ENCODE data around the gene SOX5.

SOX5 gene

DNA sequence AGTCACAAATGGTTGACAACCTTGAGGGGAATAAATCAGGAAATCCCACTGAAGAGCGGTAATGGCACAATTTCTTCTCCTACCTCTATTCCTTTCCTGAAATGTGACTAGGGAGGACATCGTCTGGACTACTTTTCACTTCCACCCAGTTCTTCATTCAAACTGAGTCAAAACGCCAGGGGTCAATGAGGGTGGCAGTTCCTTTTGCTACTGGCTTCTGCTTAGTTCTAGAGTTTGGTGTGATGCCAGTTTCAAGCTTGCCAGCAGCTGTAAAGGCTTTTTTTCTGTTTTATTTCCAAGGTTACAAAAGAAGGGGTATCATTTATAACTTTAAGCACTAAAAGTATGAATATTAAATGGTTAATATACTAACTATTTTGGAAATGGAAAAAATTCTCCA, 286.5 kb downstream of the SOX5 start:
- no peak for DNase-seq (ENCODE audit: extremely low read depth, low read depth)
- TF ChIP-seq, protein P1, sequence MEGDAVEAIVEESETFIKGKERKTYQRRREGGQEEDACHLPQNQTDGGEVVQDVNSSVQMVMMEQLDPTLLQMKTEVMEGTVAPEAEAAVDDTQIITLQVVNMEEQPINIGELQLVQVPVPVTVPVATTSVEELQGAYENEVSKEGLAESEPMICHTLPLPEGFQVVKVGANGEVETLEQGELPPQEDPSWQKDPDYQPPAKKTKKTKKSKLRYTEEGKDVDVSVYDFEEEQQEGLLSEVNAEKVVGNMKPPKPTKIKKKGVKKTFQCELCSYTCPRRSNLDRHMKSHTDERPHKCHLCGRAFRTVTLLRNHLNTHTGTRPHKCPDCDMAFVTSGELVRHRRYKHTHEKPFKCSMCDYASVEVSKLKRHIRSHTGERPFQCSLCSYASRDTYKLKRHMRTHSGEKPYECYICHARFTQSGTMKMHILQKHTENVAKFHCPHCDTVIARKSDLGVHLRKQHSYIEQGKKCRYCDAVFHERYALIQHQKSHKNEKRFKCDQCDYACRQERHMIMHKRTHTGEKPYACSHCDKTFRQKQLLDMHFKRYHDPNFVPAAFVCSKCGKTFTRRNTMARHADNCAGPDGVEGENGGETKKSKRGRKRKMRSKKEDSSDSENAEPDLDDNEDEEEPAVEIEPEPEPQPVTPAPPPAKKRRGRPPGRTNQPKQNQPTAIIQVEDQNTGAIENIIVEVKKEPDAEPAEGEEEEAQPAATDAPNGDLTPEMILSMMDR (IDR thresholded peaks at IDR 0.05; ENCODE audit: low read depth, low read length) = no peak

DNA sequence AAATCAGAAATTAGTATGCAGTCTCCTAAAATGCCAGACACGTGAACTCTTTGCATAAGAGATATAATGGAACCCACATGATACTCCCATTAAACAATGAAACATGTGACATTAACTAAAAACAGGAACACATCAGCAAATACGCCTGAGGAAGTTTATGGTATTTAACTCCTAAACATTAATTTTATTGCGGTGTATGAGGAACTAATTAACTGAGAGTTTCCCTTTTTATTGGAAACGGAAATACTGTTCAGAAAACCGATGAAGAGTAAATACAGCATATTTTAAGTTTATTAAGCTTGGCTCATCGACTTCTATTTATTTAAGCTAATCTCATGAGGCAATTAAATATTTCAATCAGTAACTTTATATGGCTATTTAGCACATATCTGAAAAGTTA, 290.3 kb downstream of the SOX5 start:
- DNase-seq (ENCODE audit: extremely low read depth, low read depth) = no peak
- TF ChIP-seq, protein P1 (IDR thresholded peaks at IDR 0.05; ENCODE audit: low read depth, low read length) = no peak

DNA sequence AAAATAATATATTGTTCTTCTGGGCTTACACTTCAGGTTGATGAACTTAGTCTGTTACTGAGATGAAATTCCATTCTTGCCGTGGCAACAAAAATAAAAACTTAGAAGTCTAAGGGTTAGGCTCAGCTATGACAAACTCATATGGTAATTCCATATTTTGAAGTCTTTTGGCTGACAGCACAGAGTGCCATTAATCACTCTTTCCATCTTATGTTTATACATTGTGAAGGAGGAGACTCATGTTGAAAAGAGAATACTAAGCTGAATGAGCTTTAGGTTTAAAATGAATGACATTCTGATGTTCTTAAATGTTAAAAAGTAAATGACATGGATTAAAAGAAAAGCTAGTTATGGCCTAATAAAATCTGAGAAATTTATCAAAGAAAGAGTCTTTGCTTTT, 291.9 kb downstream of the SOX5 start:
- no peak for DNase-seq (ENCODE audit: extremely low read depth, low read depth)
- TF ChIP-seq, protein P1 (IDR thresholded peaks at IDR 0.05; ENCODE audit: low read depth, low read length) = no peak

DNA sequence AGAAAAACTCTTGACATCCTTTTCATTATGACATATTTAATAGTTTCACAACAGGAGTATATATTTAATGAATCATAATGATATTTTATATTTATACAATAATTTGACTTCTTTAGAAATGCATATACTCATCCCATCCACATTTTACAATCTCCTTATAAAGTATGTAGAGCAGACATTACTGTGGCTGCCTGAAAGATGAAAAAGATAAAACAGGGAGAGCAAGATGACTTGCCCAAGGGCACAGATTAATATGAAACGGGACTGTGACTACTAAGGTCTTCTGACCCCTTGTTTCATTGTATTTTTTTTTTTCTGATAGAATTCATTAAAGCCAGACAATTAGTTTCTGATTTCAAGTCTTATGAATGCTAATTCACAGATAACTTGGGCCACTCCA, 293.6 kb downstream of the SOX5 start:
- TF ChIP-seq, protein P1 (IDR thresholded peaks at IDR 0.05; ENCODE audit: low read depth, low read length) = no peak
- no peak for DNase-seq (ENCODE audit: extremely low read depth, low read depth)

DNA sequence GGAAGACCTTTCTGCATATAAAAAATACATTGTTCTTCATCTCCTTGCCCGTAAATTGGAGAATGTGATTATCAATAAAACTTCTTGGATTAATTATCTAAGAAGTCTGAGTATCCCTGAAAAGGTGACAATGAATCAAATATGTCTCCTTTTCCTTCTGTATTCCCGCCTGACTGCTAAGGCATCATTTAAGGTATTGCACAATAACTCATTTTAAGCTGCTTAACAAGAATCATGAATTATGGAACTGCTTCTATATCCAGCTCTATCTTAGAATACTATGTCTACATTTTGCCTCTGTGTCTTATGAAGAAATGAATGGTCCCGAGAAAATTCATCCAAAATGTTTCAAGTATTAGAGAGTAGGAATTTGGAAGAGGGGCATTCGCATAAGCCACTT, 294.4 kb downstream of the SOX5 start:
- TF ChIP-seq, protein P1 (IDR thresholded peaks at IDR 0.05; ENCODE audit: low read depth, low read length) = no peak
- no peak for DNase-seq (ENCODE audit: extremely low read depth, low read depth)

DNA sequence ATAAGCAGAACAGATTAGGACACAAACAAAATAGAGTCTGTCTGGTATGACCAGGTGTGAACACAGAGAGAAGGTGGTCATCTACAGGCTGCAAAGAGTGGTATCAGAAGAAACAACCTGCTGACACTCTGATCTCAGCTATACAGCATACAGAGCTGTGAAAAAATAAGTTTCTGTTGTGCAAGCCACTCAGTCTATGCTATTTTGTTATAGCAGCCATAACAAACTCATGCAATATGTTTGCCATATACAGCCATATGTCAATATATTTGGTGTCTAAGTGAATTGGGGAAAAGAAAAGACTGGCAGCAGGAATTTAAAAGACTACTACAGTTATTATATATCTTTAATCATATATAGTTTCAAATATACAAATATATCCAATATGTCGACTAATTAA, 300.9 kb downstream of the SOX5 start:
- TF ChIP-seq, protein P1 (IDR thresholded peaks at IDR 0.05; ENCODE audit: low read depth, low read length) = no peak
- no peak for DNase-seq (ENCODE audit: extremely low read depth, low read depth)

DNA sequence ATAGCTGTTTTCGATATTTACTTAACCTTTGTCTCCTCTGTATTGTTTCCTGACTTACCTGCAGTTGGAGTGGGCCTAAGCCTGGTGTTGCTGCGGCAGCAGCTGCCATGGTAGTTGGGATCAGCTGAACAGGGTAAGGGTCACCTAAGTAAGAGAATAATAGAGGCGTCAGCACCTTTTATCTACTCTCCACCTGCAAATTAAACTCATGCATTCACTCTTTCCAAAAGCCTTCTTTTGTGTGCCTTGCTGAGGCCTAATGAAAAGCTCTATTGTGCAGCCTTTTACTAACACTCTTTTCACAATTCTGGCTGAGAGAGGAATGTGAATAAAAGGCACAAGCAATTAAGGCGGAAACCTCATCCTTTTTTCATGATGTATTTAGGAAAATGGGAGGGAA, 308.7 kb downstream of the SOX5 start:
- no peak for DNase-seq (ENCODE audit: extremely low read depth, low read depth)
- TF ChIP-seq, protein P1 (IDR thresholded peaks at IDR 0.05; ENCODE audit: low read depth, low read length) = no peak

Measured in AG09319 (cell line).